ENCODE measurements around the gene TBCEL.

GRCh38 chr11:121138259-121138658 lies 114.4 kb downstream of the TBCEL start:
- TF ChIP-seq CTCF (IDR thresholded peaks at IDR 0.05; ENCODE audit: insufficient read depth, low read length) (no peak), POLR2AphosphoS5 (IDR thresholded peaks at IDR 0.05; ENCODE audit: low read depth) (no peak), GABPA (IDR thresholded peaks at IDR 0.05; ENCODE audit: low read depth) (no peak)
